CD4-positive, alpha-beta T cell treated with Interleukin-21 for 1 hour (primary cell): ENCODE data around the gene IFI27L2.

ENCODE experiments used
- DNase-seq: peaks from one replicate; pipeline ENCODE4 v3.0.0-alpha.2; 2020

Gene IFI27L2

GRCh38 chr14:94145902-94146527 is 16.6 kb upstream of the IFI27L2 start:
- DNase-seq = no peak

GRCh38 chr14:94144765-94145164 is 15.4 kb upstream of the IFI27L2 start:
- DNase-seq = no peak

GRCh38 chr14:94143711-94144110 is 14.3 kb upstream of the IFI27L2 start:
- no peak for DNase-seq

GRCh38 chr14:94143239-94143638 is 13.8 kb upstream of the IFI27L2 start:
- DNase-seq = no peak

- no peak for DNase-seq
Measured at GRCh38 chr14:94142836-94143235, 13.4 kb upstream of the IFI27L2 start.

GRCh38 chr14:94142247-94142646 is 12.8 kb upstream of the IFI27L2 start:
- no peak for DNase-seq

- DNase-seq = no peak
Measured at GRCh38 chr14:94139421-94139820, 10.0 kb upstream of the IFI27L2 start.

GRCh38 chr14:94139006-94139405 is 9.6 kb upstream of the IFI27L2 start:
- DNase-seq = no peak

GRCh38 chr14:94138251-94138650 is 8.8 kb upstream of the IFI27L2 start:
- DNase-seq = no peak

GRCh38 chr14:94136575-94137331 is 7.3 kb upstream of the IFI27L2 start:
- DNase-seq = peak; percentile 86

- no peak for DNase-seq
Measured at GRCh38 chr14:94135476-94135875, 6.1 kb upstream of the IFI27L2 start.

- DNase-seq = peak; percentile 83
Measured at GRCh38 chr14:94132285-94132887, 3.0 kb upstream of the IFI27L2 start.

GRCh38 chr14:94129758-94130414 is 482 bp upstream of the IFI27L2 start:
- peak; percentile 29 for DNase-seq

- no peak for DNase-seq
Measured at GRCh38 chr14:94128216-94128839, 1.1 kb downstream of the IFI27L2 start.

- no peak for DNase-seq
Measured at GRCh38 chr14:94127330-94127729, 2.1 kb downstream of the IFI27L2 start.

GRCh38 chr14:94126800-94127199 is 2.6 kb downstream of the IFI27L2 start:
- DNase-seq = no peak

- no peak for DNase-seq
Measured at GRCh38 chr14:94126419-94126677, 3.1 kb downstream of the IFI27L2 start.

- no peak for DNase-seq
Measured at GRCh38 chr14:94125659-94126418, 3.6 kb downstream of the IFI27L2 start.

- no peak for DNase-seq
Measured at GRCh38 chr14:94124582-94125377, 4.6 kb downstream of the IFI27L2 start.

GRCh38 chr14:94123868-94124267 is 5.5 kb downstream of the IFI27L2 start:
- no peak for DNase-seq

GRCh38 chr14:94123296-94123695 is 6.1 kb downstream of the IFI27L2 start:
- no peak for DNase-seq

GRCh38 chr14:94122438-94122837 is 7.0 kb downstream of the IFI27L2 start:
- DNase-seq = no peak
